Epithelial cell of esophagus (primary cell): ENCODE data around the gene ABCB4.

Experiments used
- DNase-seq: peaks from one replicate; pipeline ENCODE4 v3.0.0; 2010; ENCODE audit warnings: low read depth
- H3K4me3 ChIP-seq: 2 replicates; pipeline ENCODE4 v1.5.1; 2011; ENCODE audit warnings: mild to moderate bottlenecking, low read length, control low read depth
- CTCF ChIP-seq: IDR thresholded peaks from 2 replicates; pipeline ENCODE4 v1.5.1; 2011; ENCODE audit warnings: low read depth, mild to moderate bottlenecking, low read length, control low read depth, inconsistent platforms; ENCODE audit not compliant: insufficient read depth; ENCODE audit errors: missing control alignments

The ABCB4 gene

GRCh38 chr7:87499494-87499893, 24.0 kb upstream of the ABCB4 start:
- TF ChIP-seq CTCF = no peak
- no peak for DNase-seq
- no peak overlapping the region for H3K4me3 ChIP-seq

DNA sequence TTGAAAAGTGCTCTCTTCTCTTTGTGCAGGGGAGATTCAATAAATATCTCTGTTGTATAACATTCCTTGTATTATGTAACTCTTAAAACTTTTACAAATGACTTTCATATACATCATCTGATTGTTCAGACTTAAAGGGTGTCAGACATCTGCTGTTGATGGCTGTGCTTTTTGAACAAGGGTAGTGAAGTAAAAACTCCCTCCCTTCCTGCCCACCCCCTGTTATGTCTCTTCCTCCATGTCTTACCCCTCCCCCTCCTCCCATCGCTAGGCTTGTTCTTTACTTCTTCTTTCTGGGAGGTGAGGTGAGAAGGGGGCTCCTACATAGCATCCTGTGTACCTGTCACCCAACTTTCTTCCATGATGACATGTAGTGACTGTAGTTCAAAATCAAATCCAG, 23.4 kb upstream of the ABCB4 start:
- TF ChIP-seq CTCF = no peak
- no peak for DNase-seq
- no peak overlapping the region for H3K4me3 ChIP-seq

DNA sequence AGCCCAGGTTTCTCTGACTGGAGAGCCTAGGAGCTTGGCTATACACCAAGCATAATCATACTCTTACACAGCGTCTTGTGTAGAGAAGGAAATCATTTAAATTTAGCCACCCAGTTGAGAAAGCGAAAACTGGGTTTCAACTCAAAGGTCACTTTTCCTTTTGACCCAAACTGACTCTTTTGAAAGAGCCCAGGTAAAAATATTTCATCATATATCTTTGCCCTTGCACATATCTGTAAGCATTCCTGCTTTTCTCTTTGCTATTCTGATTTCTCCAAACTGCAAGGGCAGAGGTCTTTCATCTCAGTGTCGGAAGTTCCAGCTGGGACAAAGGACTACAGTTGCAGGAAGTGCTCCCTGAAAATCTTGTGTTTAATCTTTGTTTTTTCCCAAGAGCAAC, 22.0 kb upstream of the ABCB4 start:
- TF ChIP-seq CTCF = no peak
- no peak for DNase-seq
- H3K4me3 ChIP-seq = no peak overlapping the region

GRCh38 chr7:87495366-87495765, 19.9 kb upstream of the ABCB4 start:
- no peak for TF ChIP-seq CTCF
- H3K4me3 ChIP-seq = no peak overlapping the region
- no peak for DNase-seq

GRCh38 chr7:87494454-87494853, 19.0 kb upstream of the ABCB4 start:
- no peak overlapping the region for H3K4me3 ChIP-seq
- DNase-seq = no peak
- no peak for TF ChIP-seq CTCF

DNA sequence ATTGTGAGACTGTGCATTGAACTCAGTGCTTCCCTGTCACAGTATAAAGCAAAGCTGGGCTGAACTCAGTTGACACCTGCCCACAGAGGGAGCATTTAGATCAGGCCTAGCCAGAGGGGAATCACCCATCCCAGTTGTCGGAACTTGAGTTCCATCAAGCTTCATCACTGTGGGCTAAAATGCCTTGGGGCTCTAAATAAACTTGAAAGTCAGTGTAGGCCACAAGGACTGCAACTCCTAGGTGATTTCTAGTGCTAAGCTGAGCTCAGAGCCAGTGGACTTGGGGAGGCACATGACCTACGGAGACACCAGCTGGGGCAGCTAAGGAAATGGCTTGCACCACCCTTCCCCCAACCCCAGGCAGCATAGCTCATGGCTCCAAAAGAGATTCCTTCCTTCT, 7.7 kb upstream of the ABCB4 start:
- no peak for TF ChIP-seq CTCF
- H3K4me3 ChIP-seq = no peak overlapping the region
- no peak for DNase-seq

DNA sequence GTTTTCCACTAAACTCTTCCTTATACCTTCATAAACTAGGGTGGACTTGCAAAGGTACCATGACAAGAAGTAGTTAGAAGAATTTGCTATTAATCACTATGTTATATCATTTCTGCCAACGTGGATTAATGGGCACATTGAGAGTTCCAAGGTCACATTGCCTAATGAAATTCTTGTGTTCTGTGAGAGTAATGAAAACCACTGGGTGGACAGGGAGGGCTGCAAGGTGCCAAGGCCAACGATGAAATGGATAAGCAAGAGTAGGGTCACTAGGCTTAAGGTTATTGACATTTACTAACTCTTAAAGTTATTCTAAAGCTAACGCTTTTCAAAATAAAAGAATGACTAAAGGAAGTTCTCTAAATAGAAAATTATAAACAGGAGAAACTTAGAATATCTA, 6.6 kb upstream of the ABCB4 start:
- no peak for DNase-seq
- no peak for TF ChIP-seq CTCF
- no peak overlapping the region for H3K4me3 ChIP-seq
